Superior temporal gyrus (tissue), 1 donor: ENCODE measurements around the gene QKI.

ENCODE experiments used
- DNase-seq: peaks from one replicate; pipeline ENCODE4 v3.0.0-alpha.2; 2016; ENCODE audit errors: extremely low spot score

QKI gene

GRCh38 chr6:163532526-163533078, 118.1 kb downstream of the QKI start:
- no peak for DNase-seq

- no peak for DNase-seq
Measured at GRCh38 chr6:163533443-163533842, 118.9 kb downstream of the QKI start.

GRCh38 chr6:163536770-163537169, 122.3 kb downstream of the QKI start:
- DNase-seq, result no peak

GRCh38 chr6:163538331-163538730, 123.8 kb downstream of the QKI start:
- DNase-seq, result no peak

GRCh38 chr6:163539101-163539762, 124.7 kb downstream of the QKI start:
- DNase-seq, result no peak

- DNase-seq, result no peak
Measured at GRCh38 chr6:163543321-163543720, 128.8 kb downstream of the QKI start.

- no peak for DNase-seq
Measured at GRCh38 chr6:163545370-163545769, 130.9 kb downstream of the QKI start.

- no peak for DNase-seq
Measured at GRCh38 chr6:163547287-163547686, 132.8 kb downstream of the QKI start.

- no peak for DNase-seq
Measured at GRCh38 chr6:163548624-163549023, 134.1 kb downstream of the QKI start.

- no peak for DNase-seq
Measured at GRCh38 chr6:163554032-163554431, 139.5 kb downstream of the QKI start.

GRCh38 chr6:163554663-163555062, 140.1 kb downstream of the QKI start:
- peak; percentile 68 for DNase-seq

- DNase-seq, result no peak
Measured at GRCh38 chr6:163559661-163560060, 145.1 kb downstream of the QKI start.

GRCh38 chr6:163563318-163563717, 148.8 kb downstream of the QKI start:
- DNase-seq, result no peak

- no peak for DNase-seq
Measured at GRCh38 chr6:163564534-163564933, 150.0 kb downstream of the QKI start.

GRCh38 chr6:163565140-163565539, 150.6 kb downstream of the QKI start:
- no peak for DNase-seq

GRCh38 chr6:163566056-163566455, 151.5 kb downstream of the QKI start:
- no peak for DNase-seq

GRCh38 chr6:163568275-163568674, 153.8 kb downstream of the QKI start:
- no peak for DNase-seq

GRCh38 chr6:163570579-163571231, 156.2 kb downstream of the QKI start:
- DNase-seq, result peak; percentile 67

GRCh38 chr6:163571730-163572129, 157.2 kb downstream of the QKI start:
- no peak for DNase-seq

- DNase-seq, result no peak
Measured at GRCh38 chr6:163572612-163573011, 158.1 kb downstream of the QKI start.

GRCh38 chr6:163573503-163574179, 159.1 kb downstream of the QKI start:
- DNase-seq, result no peak

GRCh38 chr6:163576114-163576513, 161.6 kb downstream of the QKI start:
- DNase-seq, result no peak

GRCh38 chr6:163577404-163577803, 162.9 kb downstream of the QKI start:
- peak; percentile 33 for DNase-seq
